Endothelial cell of umbilical vein (primary cell): ENCODE results near the gene GIGYF2. TPM values are rescaled to one million over a fixed set of nuclear protein-coding genes. Genes with fewer than 3 reads are reported as not detected.
A peak's percentile ranks its signal among the peaks of the same experiment; 100 is the strongest.

Experiments
- BruUV-seq: library from RNA; stranded (reverse); fragments of 400-500 nt; replicated peaks from 2 replicates; lab custom pipeline; 2021; lab: Mats Ljungman, UMichigan
- CTCF ChIA-PET: fragments of 300-600, 350-600 bp; sonication (Branson Sonifier 250); formaldehyde crosslinking; loops from one replicate; lab custom pipeline; 2021; ENCODE audit warnings: antibody characterized with exemption, inconsistent platforms; lab: Charles Lee
- POLR2A ChIA-PET: fragments of 300-600, 350-600 bp; sonication (Branson Sonifier 250); formaldehyde crosslinking; loops from one replicate; lab custom pipeline; 2021; ENCODE audit warnings: antibody characterized with exemption, inconsistent platforms; lab: Charles Lee
- DNase-seq: peaks from one replicate; pipeline ENCODE4 v3.0.0-alpha.2; 2011; ENCODE audit warnings: low read depth, low spot score
- FAIRE-seq: peaks from 2 replicates; lab custom pipeline; 2011; peaks lifted over from hg19 to GRCh38; lab: Jason Lieb, UNC
- H2AFZ ChIP-seq: 2 replicates; pipeline ENCODE4 v1.6.0; 2012; ENCODE audit warnings: low read depth, low read length, control low read depth, inconsistent platforms
- H3K27ac ChIP-seq: 2 replicates; pipeline ENCODE4 v1.5.1; 2011; ENCODE audit warnings: low read depth, mild to moderate bottlenecking, control low read depth, low read length, moderate library complexity; ENCODE audit not compliant: insufficient read depth
- H3K27me3 ChIP-seq, 2 experiments: 2 replicates each; pipeline versions ENCODE4 v1.6.0 to v1.6.1; 2011; ENCODE audit warnings: low read length in 2 of 2, mixed read lengths in 1 of 2; ENCODE audit not compliant: control insufficient read depth in 2 of 2, insufficient read depth in 2 of 2
- H3K36me3 ChIP-seq, 2 experiments: 2 replicates in 1 of 2; 3 replicates in 1 of 2; pipeline ENCODE4 v1.5.1; 2011; ENCODE audit warnings: low read length in 2 of 2, mild to moderate bottlenecking in 1 of 2, moderate library complexity in 1 of 2; ENCODE audit not compliant: control insufficient read depth in 2 of 2, insufficient read depth in 2 of 2; ENCODE audit errors: extremely low read depth in 1 of 2
- H3K4me1 ChIP-seq: 3 replicates; pipeline ENCODE4 v1.5.1; 2011; ENCODE audit warnings: mild to moderate bottlenecking, low read length; ENCODE audit not compliant: control insufficient read depth, insufficient read depth; ENCODE audit errors: extremely low read depth
- H3K4me2 ChIP-seq: 2 replicates; pipeline ENCODE4 v1.6.1; 2011; ENCODE audit warnings: low read length, control low read depth, mixed read lengths; ENCODE audit not compliant: insufficient read depth
- H3K4me3 ChIP-seq, 3 experiments: fragments of 200-600 bp in 1 of 3; sonication (generic), shearing (Covaris generic) in 1 of 3; replicated peaks in 1 of 3; 2 replicates each; pipeline ENCODE4 v1.5.1; 2011 to 2016; ENCODE audit warnings: control low read depth in 3 of 3, low read length in 3 of 3, mild to moderate bottlenecking in 2 of 3, inconsistent platforms in 1 of 3, low read depth in 1 of 3, moderate library complexity in 1 of 3; ENCODE audit not compliant: insufficient read depth in 1 of 3
- H3K79me2 ChIP-seq: 2 replicates; pipeline ENCODE4 v1.6.0; 2012; ENCODE audit warnings: low read length, inconsistent platforms; ENCODE audit not compliant: control insufficient read depth, insufficient read depth
- H3K9ac ChIP-seq: replicated peaks from 2 replicates; pipeline ENCODE3; 2011; ENCODE audit warnings: low read length, control low read depth; ENCODE audit not compliant: insufficient read depth; ENCODE audit errors: extremely low read depth
- H3K9me1 ChIP-seq: replicated peaks from 3 replicates; pipeline ENCODE4 v1.6.0; 2011; ENCODE audit warnings: mild to moderate bottlenecking, low read length; ENCODE audit not compliant: control insufficient read depth, insufficient read depth; ENCODE audit errors: extremely low read depth
- H3K9me3 ChIP-seq: replicated peaks from 2 replicates; pipeline ENCODE4 v1.5.1; 2012; ENCODE audit warnings: low read length, inconsistent platforms; ENCODE audit not compliant: control insufficient read depth, insufficient read depth
- H4K20me1 ChIP-seq: replicated peaks from 2 replicates; pipeline ENCODE3; 2011; ENCODE audit warnings: mild to moderate bottlenecking, low read length; ENCODE audit not compliant: control insufficient read depth, insufficient read depth; ENCODE audit errors: extremely low read depth
- EZH2 ChIP-seq: IDR thresholded peaks from 2 replicates; pipeline ENCODE4 v1.6.1; 2012; ENCODE audit warnings: borderline replicate concordance, low read depth, mild to moderate bottlenecking, moderate library complexity, low read length, inconsistent platforms; ENCODE audit not compliant: severe bottlenecking
- FOS ChIP-seq: IDR thresholded peaks from 2 replicates; pipeline ENCODE4 v1.6.1; 2011; ENCODE audit warnings: mild to moderate bottlenecking, low read length, moderate library complexity, borderline replicate concordance; ENCODE audit not compliant: insufficient read depth
- GATA2 ChIP-seq: IDR thresholded peaks from 2 replicates; pipeline ENCODE4 v1.7.0; 2011; ENCODE audit warnings: low read depth, mild to moderate bottlenecking, moderate library complexity, mixed read lengths, low read length; ENCODE audit not compliant: insufficient read length, insufficient read depth
- JUN ChIP-seq: IDR thresholded peaks from 2 replicates; pipeline ENCODE4 v1.6.1; 2011; ENCODE audit warnings: borderline replicate concordance, low read depth; ENCODE audit not compliant: insufficient read length, insufficient read depth
- MYC ChIP-seq: IDR thresholded peaks from one replicate; pipeline ENCODE4 v1.6.1; 2011; ENCODE audit warnings: mild to moderate bottlenecking, low read depth, low read length
- POLR2A ChIP-seq: IDR thresholded peaks from 2 replicates; pipeline ENCODE4 v1.6.1; 2012; ENCODE audit warnings: low read depth, mild to moderate bottlenecking, control low read depth, low read length
- POLR2AphosphoS5 ChIP-seq: IDR thresholded peaks from 2 replicates; pipeline ENCODE4 v1.6.1; 2012; ENCODE audit warnings: low read depth, mild to moderate bottlenecking, control low read depth, low read length, moderate library complexity; ENCODE audit not compliant: insufficient read depth
- dilution Hi-C: fragments of 300-500 bp; cut with MboI; formaldehyde crosslinking; loops from one replicate; pipeline ENCODE4 v1.15.0; 2019; ENCODE audit warnings: low sequenced_read_pairs; ENCODE audit not compliant: extremely low pct_ligation_motif_present
- intact Hi-C: fragments of 100-400 bp; cut with micrococcal nuclease; formaldehyde crosslinking; loops from one replicate; pipeline ENCODE4 v1.10.0; 2022
- polyA plus RNA-seq, 4 experiments: library from polyadenylated mRNA; depleted of rRNA in 3 of 4; stranded (reverse) in 3 of 4; unstranded in 1 of 4; fragments of >200 nt; gene quantifications; 2 replicates each; pipeline versions ENCODE4 v1.2.1 to v1.2.3, GENCODE V29; 2011 to 2012; ENCODE audit warnings: missing spikeins in 1 of 4
- total RNA-seq: library from RNA; stranded (reverse); gene quantifications from 2 replicates; pipeline ENCODE4 v1.2.3, GENCODE V29; 2021
- TF ChIP-seq, protein P1 (sequence below), 2 donors: IDR thresholded peaks; 1 replicate in 1 of 2; 2 replicates in 1 of 2; pipeline ENCODE4 v1.5.1; 2011; ENCODE audit warnings: low read length in 2 of 2, mild to moderate bottlenecking in 2 of 2, moderate library complexity in 2 of 2, control low read depth in 1 of 2, inconsistent platforms in 1 of 2, low read depth in 1 of 2; ENCODE audit not compliant: insufficient read depth in 1 of 2; ENCODE audit errors: extremely low read depth in 1 of 2

The GIGYF2 gene
- total and polyA plus RNA-seq, 2 donors (not counting 3 experiments of a cell fraction or from before 2014, with no cell fraction given) = 22.9 to 56.4 TPM

DNA sequence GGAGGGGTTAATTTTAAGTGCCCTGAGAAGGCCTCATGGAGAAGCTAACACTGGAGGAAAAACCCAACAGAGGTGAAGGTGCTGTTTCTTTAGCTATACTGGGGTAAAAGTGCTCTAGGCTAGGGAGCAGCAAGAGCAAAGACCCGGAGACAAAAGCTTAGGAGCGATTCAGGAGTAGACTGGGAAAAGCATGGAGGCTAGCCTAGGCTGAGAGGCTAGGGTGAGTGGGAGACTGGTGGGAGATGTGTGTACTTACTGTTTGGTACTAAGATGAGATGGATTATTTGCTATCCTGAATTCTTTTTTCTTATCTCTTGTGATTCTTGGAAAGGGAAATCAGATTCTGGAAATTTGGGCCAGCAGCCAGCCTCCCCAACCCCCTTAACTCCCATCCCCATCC lies 2.0 kb downstream of the GIGYF2 start:
- no peaks in the 10 kb centered on the region for H3K9me1 ChIP-seq
- H3K9ac ChIP-seq = no peak overlapping the region
- FAIRE-seq (no peak), DNase-seq (no peak)
- ChIA-PET POLR2A (no interaction called here), CTCF (no interaction called here)
- H3K4me3 ChIP-seq = no peak overlapping the region
- peaks cover 2% of the 10 kb centered on the region for H4K20me1 ChIP-seq
- H3K9me3 ChIP-seq = no peaks in the 10 kb centered on the region
- H3K27ac ChIP-seq = no peak overlapping the region
- no peaks in the 10 kb centered on the region for H3K27me3 ChIP-seq
- TF ChIP-seq JUN = no peak
- TF ChIP-seq, protein P1, sequence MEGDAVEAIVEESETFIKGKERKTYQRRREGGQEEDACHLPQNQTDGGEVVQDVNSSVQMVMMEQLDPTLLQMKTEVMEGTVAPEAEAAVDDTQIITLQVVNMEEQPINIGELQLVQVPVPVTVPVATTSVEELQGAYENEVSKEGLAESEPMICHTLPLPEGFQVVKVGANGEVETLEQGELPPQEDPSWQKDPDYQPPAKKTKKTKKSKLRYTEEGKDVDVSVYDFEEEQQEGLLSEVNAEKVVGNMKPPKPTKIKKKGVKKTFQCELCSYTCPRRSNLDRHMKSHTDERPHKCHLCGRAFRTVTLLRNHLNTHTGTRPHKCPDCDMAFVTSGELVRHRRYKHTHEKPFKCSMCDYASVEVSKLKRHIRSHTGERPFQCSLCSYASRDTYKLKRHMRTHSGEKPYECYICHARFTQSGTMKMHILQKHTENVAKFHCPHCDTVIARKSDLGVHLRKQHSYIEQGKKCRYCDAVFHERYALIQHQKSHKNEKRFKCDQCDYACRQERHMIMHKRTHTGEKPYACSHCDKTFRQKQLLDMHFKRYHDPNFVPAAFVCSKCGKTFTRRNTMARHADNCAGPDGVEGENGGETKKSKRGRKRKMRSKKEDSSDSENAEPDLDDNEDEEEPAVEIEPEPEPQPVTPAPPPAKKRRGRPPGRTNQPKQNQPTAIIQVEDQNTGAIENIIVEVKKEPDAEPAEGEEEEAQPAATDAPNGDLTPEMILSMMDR (IDR thresholded peaks at IDR 0.05; ENCODE audit: extremely low read depth in 1 of 2, insufficient read depth in 1 of 2, low read depth in 1 of 2, low read length in 2 of 2) = no peak
- TF ChIP-seq GATA2 = no peak
- no peak for TF ChIP-seq POLR2A
- TF ChIP-seq POLR2AphosphoS5 = no peak
- TF ChIP-seq FOS = no peak
- no peak for TF ChIP-seq EZH2
- no peak for TF ChIP-seq MYC
- intact Hi-C loops = no loop called here
- H3K79me2 ChIP-seq = peaks cover 69% of the 10 kb centered on the region
- no TSS peak for BruUV-seq
- H2AFZ ChIP-seq = no peak overlapping the region
- H3K4me1 ChIP-seq = peaks cover 19% of the 10 kb centered on the region
- dilution Hi-C loops = no loop called here
- H3K36me3 ChIP-seq = no peaks in the 10 kb centered on the region
- peak overlapping the region; percentile 72 for H3K4me2 ChIP-seq
